Liver (tissue), 9 donors: ENCODE results near the gene OR52I1. TPM values are rescaled to one million over a fixed set of nuclear protein-coding genes. Genes with fewer than 3 reads are reported as not detected.

Experiments used
- DNase-seq: peaks from one replicate; pipeline ENCODE4 v3.0.0-alpha.2; 2017; ENCODE audit warnings: low spot score
- H3K27ac ChIP-seq, 2 donors: one replicate each; pipeline ENCODE4 v1.7.0; 2013; ENCODE audit warnings: inconsistent platforms in 2 of 2, low read length in 2 of 2, control low read depth in 1 of 2, low read depth in 1 of 2, mild to moderate bottlenecking in 1 of 2
- H3K27me3 ChIP-seq, 4 donors: one replicate each; pipeline versions ENCODE4 v1.6.1 to v1.7.0; 2013; ENCODE audit warnings: low read length in 3 of 4, inconsistent platforms in 1 of 4, mild to moderate bottlenecking in 1 of 4, moderate library complexity in 1 of 4; ENCODE audit not compliant: control insufficient read depth in 4 of 4, insufficient read depth in 4 of 4
- H3K36me3 ChIP-seq, 4 donors: one replicate each; pipeline versions ENCODE4 v1.6.1 to v1.7.0; 2013; ENCODE audit warnings: low read length in 3 of 4, mild to moderate bottlenecking in 3 of 4, low read depth in 1 of 4, moderate library complexity in 1 of 4; ENCODE audit not compliant: control insufficient read depth in 4 of 4, insufficient read depth in 3 of 4
- H3K4me1 ChIP-seq, 4 donors: one replicate each; pipeline versions ENCODE4 v1.6.1 to v1.7.0; 2013; ENCODE audit warnings: low read length in 3 of 4, mild to moderate bottlenecking in 3 of 4, moderate library complexity in 1 of 4; ENCODE audit not compliant: control insufficient read depth in 4 of 4, insufficient read depth in 4 of 4
- H3K4me3 ChIP-seq, 3 donors: one replicate each; pipeline versions ENCODE4 v1.6.1 to v1.7.0; 2013; ENCODE audit warnings: low read length in 3 of 3, control low read depth in 1 of 3, low read depth in 1 of 3, mild to moderate bottlenecking in 1 of 3
- H3K9ac ChIP-seq, 2 donors: one replicate each; pipeline ENCODE4 v1.7.0; 2013; ENCODE audit warnings: low read length in 2 of 2, mild to moderate bottlenecking in 2 of 2, moderate library complexity in 2 of 2, control low read depth in 1 of 2, low read depth in 1 of 2
- H3K9me3 ChIP-seq, 4 donors: one replicate each; pipeline versions ENCODE4 v1.6.1 to v1.7.0; 2013; ENCODE audit warnings: low read length in 3 of 4; ENCODE audit not compliant: control insufficient read depth in 4 of 4
- ATF3 ChIP-seq: IDR thresholded peaks from 2 replicates; pipeline ENCODE4 v1.6.1; 2016; ENCODE audit warnings: antibody characterized with exemption
- FOXA1 ChIP-seq: IDR thresholded peaks from 2 replicates; pipeline ENCODE4 v1.6.1; 2016; ENCODE audit warnings: antibody characterized with exemption
- FOXA2 ChIP-seq: IDR thresholded peaks from 2 replicates; pipeline ENCODE4 v1.6.1; 2016; ENCODE audit warnings: antibody characterized with exemption
- GABPA ChIP-seq, 2 donors: IDR thresholded peaks in 1 of 2; conservative IDR thresholded peaks in 1 of 2; 2 replicates each; pipeline ENCODE4 v1.6.1; 2016; ENCODE audit warnings: antibody characterized with exemption in 2 of 2, mild to moderate bottlenecking in 1 of 2, moderate library complexity in 1 of 2
- MAX ChIP-seq: IDR thresholded peaks from 2 replicates; pipeline ENCODE4 v1.6.1; 2016; ENCODE audit warnings: antibody characterized with exemption
- RXRA ChIP-seq, 2 donors: IDR thresholded peaks; 2 replicates each; pipeline ENCODE4 v1.6.1; 2017 to 2018; ENCODE audit warnings: antibody characterized with exemption in 2 of 2, mild to moderate bottlenecking in 1 of 2
- SP1 ChIP-seq: IDR thresholded peaks from 2 replicates; pipeline ENCODE4 v1.6.1; 2018; ENCODE audit warnings: antibody characterized with exemption, mild to moderate bottlenecking
- TAF1 ChIP-seq: conservative IDR thresholded peaks from 2 replicates; pipeline ENCODE4 v1.6.1; 2016; ENCODE audit warnings: antibody characterized with exemption, mild to moderate bottlenecking
- YY1 ChIP-seq: IDR thresholded peaks from 2 replicates; pipeline ENCODE4 v1.6.1; 2016; ENCODE audit warnings: antibody characterized with exemption, mild to moderate bottlenecking
- WGBS: extraction: QIAGEN DNeasy Blood & Tissue Kit; methylation state at CpG from one replicate; pipeline ENCODE4 v1.1.7; 2013; 5-methylcytosine and 5-hydroxymethylcytosine counted together
- polyA plus RNA-seq, 2 donors: library from polyadenylated mRNA; stranded (reverse) in 1 of 2; unstranded in 1 of 2; fragments of 200-250 nt in 1 of 2; fragments of >200 nt in 1 of 2; fragmentation: Nextera tagmentation in 1 of 2; extraction: Ambion mirVana in 1 of 2; gene quantifications; one replicate each; pipeline versions ENCODE4 v1.2.1 to v1.2.3, GENCODE V29; 2013 to 2015
- total RNA-seq, 2 donors: library from RNA; depleted of rRNA; stranded (reverse); fragments of >200 nt; gene quantifications; one replicate each; pipeline ENCODE4 v1.2.3, GENCODE V29; 2014
- TF ChIP-seq, protein P1 (sequence below): fragments of 150-350 bp; IDR thresholded peaks from 2 replicates; pipeline ENCODE4 v1.5.1; 2017; ENCODE audit warnings: improper control_type of control experiment, low read depth, low read length; ENCODE audit not compliant: missing input control
- donor health status: healthy.
- donor health status: healthy.
- donor health status: healthy.
- donor health status: healthy.
- donor health status: healthy.

OR52I1 gene
- total and polyA plus RNA-seq, 4 donors = not detected

- H3K9me3 ChIP-seq = no peaks in the 10 kb centered on the region
- WGBS = 34% methylated on average over 5 of the region's 5 CpGs
- peaks cover 0 to 6% (median 0%) of the 10 kb centered on the region in 4 donors for H3K27me3 ChIP-seq
- H3K27ac ChIP-seq = no peak overlapping the region
- no peak overlapping the region for H3K9ac ChIP-seq
- no peaks in the 10 kb centered on the region for H3K4me1 ChIP-seq
- no peak overlapping the region for H3K4me3 ChIP-seq
- DNase-seq = no peak
- TF ChIP-seq, protein P1, sequence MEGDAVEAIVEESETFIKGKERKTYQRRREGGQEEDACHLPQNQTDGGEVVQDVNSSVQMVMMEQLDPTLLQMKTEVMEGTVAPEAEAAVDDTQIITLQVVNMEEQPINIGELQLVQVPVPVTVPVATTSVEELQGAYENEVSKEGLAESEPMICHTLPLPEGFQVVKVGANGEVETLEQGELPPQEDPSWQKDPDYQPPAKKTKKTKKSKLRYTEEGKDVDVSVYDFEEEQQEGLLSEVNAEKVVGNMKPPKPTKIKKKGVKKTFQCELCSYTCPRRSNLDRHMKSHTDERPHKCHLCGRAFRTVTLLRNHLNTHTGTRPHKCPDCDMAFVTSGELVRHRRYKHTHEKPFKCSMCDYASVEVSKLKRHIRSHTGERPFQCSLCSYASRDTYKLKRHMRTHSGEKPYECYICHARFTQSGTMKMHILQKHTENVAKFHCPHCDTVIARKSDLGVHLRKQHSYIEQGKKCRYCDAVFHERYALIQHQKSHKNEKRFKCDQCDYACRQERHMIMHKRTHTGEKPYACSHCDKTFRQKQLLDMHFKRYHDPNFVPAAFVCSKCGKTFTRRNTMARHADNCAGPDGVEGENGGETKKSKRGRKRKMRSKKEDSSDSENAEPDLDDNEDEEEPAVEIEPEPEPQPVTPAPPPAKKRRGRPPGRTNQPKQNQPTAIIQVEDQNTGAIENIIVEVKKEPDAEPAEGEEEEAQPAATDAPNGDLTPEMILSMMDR = no peak
- no peaks in the 10 kb centered on the region for H3K36me3 ChIP-seq
These were observed 49.2 kb downstream of the OR52I1 start for GRCh38 chr11:4643076-4643475.

DNA sequence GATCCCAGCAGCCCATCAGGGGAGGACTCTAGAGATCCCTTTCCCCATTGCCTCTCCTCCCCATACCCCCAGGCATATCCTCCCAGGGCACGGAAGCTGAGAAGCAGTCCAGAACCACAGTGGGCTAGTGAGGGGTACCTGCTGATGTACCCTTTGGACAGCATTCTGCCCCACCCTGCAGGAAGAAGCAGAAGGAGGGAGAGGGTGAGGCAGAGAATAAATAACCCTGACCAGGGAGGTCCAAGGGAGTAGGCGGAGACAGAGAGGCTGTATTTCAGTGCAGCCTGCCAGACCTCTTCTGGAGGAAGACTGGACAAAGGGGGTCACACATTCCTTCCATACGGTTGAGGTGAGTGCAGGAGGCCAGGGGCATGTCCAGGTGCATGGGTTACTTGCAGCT is 49.8 kb downstream of the OR52I1 start, which contains the start of gene OR51E1:
Gene OR51E1, plus strand, starts transcription at position 301 of the 400 bp plus-strand sequence. CDS start 8,545 bp downstream, outside the sequence.
- Histone ChIP-seq H3K4me3 (no peak within 1 kb of the TSS), H3K9me3 (no peaks in the 10 kb centered on the region), H3K4me1 (no peaks in the 10 kb centered on the region), H3K27ac (no peak within 1 kb of the TSS), H3K36me3 (no peaks in the 10 kb centered on the region), H3K27me3 (peaks cover 0 to 6% (median 0%) of the 10 kb centered on the region in 4 donors), H3K9ac (no peak within 1 kb of the TSS)
- no peak for DNase-seq
- TF ChIP-seq ATF3 = no peak
- WGBS = 69% methylated on average over 3 of the region's 3 CpGs

DNA sequence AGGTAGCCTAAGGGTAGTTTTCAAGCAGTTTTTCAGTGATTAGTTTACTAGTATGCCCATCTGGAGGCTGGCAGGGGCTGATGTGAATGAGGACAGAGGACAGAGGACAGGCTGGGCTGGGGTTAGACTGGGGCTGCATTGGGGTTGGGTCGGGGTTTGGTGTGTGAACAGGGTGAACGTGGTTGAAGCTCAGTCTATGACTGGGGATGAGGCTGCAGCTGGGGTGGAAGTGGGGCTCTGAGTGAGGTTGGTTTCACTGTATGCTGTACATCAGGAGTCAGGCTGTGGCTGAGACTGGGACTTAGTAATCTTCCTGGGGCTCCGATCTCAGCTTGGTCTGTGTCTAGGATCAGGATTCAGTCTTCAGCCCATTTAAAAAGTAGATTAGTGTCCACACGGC is 50.4 kb downstream of the OR52I1 start:
- DNase-seq = no peak
- H3K36me3 ChIP-seq = no peaks in the 10 kb centered on the region
- WGBS = 63% methylated on average over 4 of the region's 4 CpGs
- TF ChIP-seq GABPA (IDR thresholded peaks at IDR 0.05 in 1 of 2, conservative IDR thresholded peaks at IDR 0.05 in 1 of 2) (no peak), ATF3 (no peak), RXRA (IDR thresholded peaks at IDR 0.05) (no peak), TAF1 (no peak), MAX (no peak), SP1 (no peak), FOXA2 (no peak), FOXA1 (no peak), YY1 (no peak)
- TF ChIP-seq, protein P1 = no peak
- H3K27ac ChIP-seq = no peak overlapping the region
- no peaks in the 10 kb centered on the region for H3K9me3 ChIP-seq
- no peak overlapping the region for H3K9ac ChIP-seq
- H3K4me3 ChIP-seq = no peak overlapping the region
- H3K27me3 ChIP-seq = peaks cover 0 to 6% (median 0%) of the 10 kb centered on the region in 4 donors
- no peaks in the 10 kb centered on the region for H3K4me1 ChIP-seq

Other genes starting within 250 kb of the OR52I1 start
- gene OR52B4, start 225.7 kb upstream of the OR52I1 start, total RNA-seq = not detected
- not detected for gene OR52B4, start 225.7 kb upstream of the OR52I1 start, polyA plus RNA-seq
- 10 to 100 TPM; 11.5 to 14.9 TPM for gene TRIM21, start 200.3 kb upstream of the OR52I1 start, total RNA-seq
- gene TRIM21, start 200.3 kb upstream of the OR52I1 start, polyA plus RNA-seq = 10 to 100 TPM in 1 of 2 donors, 1 to 10 TPM in 1; 8.0 to 13.4 TPM
- gene OR52K2, start 144.7 kb upstream of the OR52I1 start, total RNA-seq = not detected
- under 1 TPM in 1 of 2 donors, not detected in 1; 0.15 TPM for gene OR52K2, start 144.7 kb upstream of the OR52I1 start, polyA plus RNA-seq
- under 1 TPM in 1 of 2 donors, not detected in 1; under 0.01 TPM for gene OR52K1, start 111.4 kb upstream of the OR52I1 start, total RNA-seq
- not detected for gene OR52K1, start 111.4 kb upstream of the OR52I1 start, polyA plus RNA-seq
- gene OR52M1, start 48.8 kb upstream of the OR52I1 start, total RNA-seq = not detected
- not detected for gene OR52M1, start 48.8 kb upstream of the OR52I1 start, polyA plus RNA-seq
- gene OR52I2, start 12.3 kb upstream of the OR52I1 start, total RNA-seq = under 1 TPM in 1 of 2 donors, not detected in 1; under 0.01 TPM
- gene OR52I2, start 12.3 kb upstream of the OR52I1 start, polyA plus RNA-seq = not detected
- gene TRIM68, start 14.2 kb downstream of the OR52I1 start, total RNA-seq = 10 to 100 TPM in 1 of 2 donors, 1 to 10 TPM in 1; 4.9 to 11.2 TPM
- gene TRIM68, start 14.2 kb downstream of the OR52I1 start, polyA plus RNA-seq = 1 to 10 TPM; 2.6 to 6.0 TPM
- gene OR51D1, start 43.4 kb downstream of the OR52I1 start, total RNA-seq = not detected
- gene OR51D1, start 43.4 kb downstream of the OR52I1 start, polyA plus RNA-seq = not detected
- gene OR51E1, start 49.9 kb downstream of the OR52I1 start, total RNA-seq = under 1 TPM; 0.05 to 0.08 TPM
- not detected for gene OR51E1, start 49.9 kb downstream of the OR52I1 start, polyA plus RNA-seq
- not detected for gene OR51E2, start 103.8 kb downstream of the OR52I1 start, total RNA-seq
- not detected for gene OR51E2, start 103.8 kb downstream of the OR52I1 start, polyA plus RNA-seq
- not detected for gene MMP26, start 110.7 kb downstream of the OR52I1 start, total RNA-seq
- gene MMP26, start 110.7 kb downstream of the OR52I1 start, polyA plus RNA-seq = not detected
- not detected for gene OR51F1, start 175.9 kb downstream of the OR52I1 start, total RNA-seq
- gene OR51F1, start 175.9 kb downstream of the OR52I1 start, polyA plus RNA-seq = not detected
- gene OR52R1, start 210.3 kb downstream of the OR52I1 start, total RNA-seq = not detected
- not detected for gene OR52R1, start 210.3 kb downstream of the OR52I1 start, polyA plus RNA-seq
- gene OR51F2, start 227.3 kb downstream of the OR52I1 start, total RNA-seq = not detected
- gene OR51F2, start 227.3 kb downstream of the OR52I1 start, polyA plus RNA-seq = not detected